ENCODE results near the gene CIAPIN1. TPM values are rescaled to one million over a fixed set of nuclear protein-coding genes. Genes with fewer than 3 reads are reported as not detected.

The CIAPIN1 gene
- total and polyA plus RNA-seq, 2 donors from 2014 or later: 53.6 to 56.3 TPM

DNA sequence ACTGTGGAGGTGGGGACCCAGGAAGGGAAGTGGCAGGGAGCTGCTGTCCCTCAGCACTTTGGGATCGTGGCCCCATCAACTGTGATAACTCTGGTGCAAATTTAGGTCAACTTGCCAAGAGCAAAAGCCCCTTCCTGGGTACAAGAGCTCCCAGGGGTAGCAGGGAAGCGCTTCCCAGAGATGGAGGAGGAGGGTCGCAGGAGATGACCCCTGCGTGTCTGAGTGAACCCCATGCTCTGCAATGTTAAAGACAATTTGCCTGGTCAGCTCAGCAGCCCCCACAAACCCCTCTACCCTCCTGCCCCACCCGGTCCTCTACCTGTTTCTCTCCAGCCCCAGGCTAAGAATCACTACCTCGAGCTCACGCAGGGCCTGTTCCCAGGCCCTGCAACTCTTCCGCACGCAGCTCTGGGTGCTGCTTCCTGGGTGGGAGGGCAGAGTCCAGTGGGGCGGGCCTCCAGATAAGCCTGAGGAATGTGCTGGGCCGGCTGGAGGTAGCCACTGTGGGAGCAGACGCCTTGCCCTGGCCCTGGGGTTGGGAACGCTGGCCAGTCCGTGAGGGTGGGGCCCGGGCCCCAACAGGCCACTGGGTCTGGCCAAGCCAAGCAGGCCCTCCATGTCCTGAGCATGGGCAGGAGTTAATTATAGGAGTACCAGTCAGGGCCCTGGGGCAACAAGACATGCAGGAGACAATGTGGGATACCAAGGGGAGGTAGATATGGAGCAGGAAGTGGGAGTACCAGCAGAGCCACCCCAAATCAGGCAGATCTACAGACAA lies 33.0 kb upstream of the CIAPIN1 start:
- H3K9ac ChIP-seq (ENCODE audit: low read length in 3 of 3): peak overlapping the region in 1 of 3 donors; percentile 55
- intact Hi-C loops (cut with DNase I): no loop called here
- H3K9me3 ChIP-seq (ENCODE audit: control insufficient read depth in 2 of 3, insufficient read depth in 1 of 3, low read length in 3 of 3): no peaks in the 10 kb centered on the region
- DNase-seq: peak in 2 of 5 donors; percentile 64 to 91
- peaks cover 0 to under 1% (median 0%) of the 10 kb centered on the region in 3 donors for H3K36me3 ChIP-seq (ENCODE audit: control insufficient read depth in 2 of 3, insufficient read depth in 3 of 3, low read length in 3 of 3)
- no peak for FAIRE-seq
- H3K4me3 ChIP-seq (ENCODE audit: low read length in 3 of 3): peak overlapping the region; percentile 26 to 72 (median 70)
- TF ChIP-seq, protein P1, sequence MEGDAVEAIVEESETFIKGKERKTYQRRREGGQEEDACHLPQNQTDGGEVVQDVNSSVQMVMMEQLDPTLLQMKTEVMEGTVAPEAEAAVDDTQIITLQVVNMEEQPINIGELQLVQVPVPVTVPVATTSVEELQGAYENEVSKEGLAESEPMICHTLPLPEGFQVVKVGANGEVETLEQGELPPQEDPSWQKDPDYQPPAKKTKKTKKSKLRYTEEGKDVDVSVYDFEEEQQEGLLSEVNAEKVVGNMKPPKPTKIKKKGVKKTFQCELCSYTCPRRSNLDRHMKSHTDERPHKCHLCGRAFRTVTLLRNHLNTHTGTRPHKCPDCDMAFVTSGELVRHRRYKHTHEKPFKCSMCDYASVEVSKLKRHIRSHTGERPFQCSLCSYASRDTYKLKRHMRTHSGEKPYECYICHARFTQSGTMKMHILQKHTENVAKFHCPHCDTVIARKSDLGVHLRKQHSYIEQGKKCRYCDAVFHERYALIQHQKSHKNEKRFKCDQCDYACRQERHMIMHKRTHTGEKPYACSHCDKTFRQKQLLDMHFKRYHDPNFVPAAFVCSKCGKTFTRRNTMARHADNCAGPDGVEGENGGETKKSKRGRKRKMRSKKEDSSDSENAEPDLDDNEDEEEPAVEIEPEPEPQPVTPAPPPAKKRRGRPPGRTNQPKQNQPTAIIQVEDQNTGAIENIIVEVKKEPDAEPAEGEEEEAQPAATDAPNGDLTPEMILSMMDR (IDR thresholded peaks at IDR 0.05; ENCODE audit: borderline replicate concordance, extremely low read depth, insufficient read depth): no peak
- H3K27ac ChIP-seq (ENCODE audit: low read depth in 2 of 2, low read length in 2 of 2): peak overlapping the region; percentile 68 to 71
- H3K27me3 ChIP-seq (ENCODE audit: control insufficient read depth, insufficient read depth, low read length): no peaks in the 10 kb centered on the region
- peaks cover 0 to 60% (median 47%) of the 10 kb centered on the region in 3 donors for H3K4me1 ChIP-seq (ENCODE audit: control insufficient read depth in 2 of 3, insufficient read depth in 2 of 3, low read depth in 1 of 3, low read length in 3 of 3)

DNA sequence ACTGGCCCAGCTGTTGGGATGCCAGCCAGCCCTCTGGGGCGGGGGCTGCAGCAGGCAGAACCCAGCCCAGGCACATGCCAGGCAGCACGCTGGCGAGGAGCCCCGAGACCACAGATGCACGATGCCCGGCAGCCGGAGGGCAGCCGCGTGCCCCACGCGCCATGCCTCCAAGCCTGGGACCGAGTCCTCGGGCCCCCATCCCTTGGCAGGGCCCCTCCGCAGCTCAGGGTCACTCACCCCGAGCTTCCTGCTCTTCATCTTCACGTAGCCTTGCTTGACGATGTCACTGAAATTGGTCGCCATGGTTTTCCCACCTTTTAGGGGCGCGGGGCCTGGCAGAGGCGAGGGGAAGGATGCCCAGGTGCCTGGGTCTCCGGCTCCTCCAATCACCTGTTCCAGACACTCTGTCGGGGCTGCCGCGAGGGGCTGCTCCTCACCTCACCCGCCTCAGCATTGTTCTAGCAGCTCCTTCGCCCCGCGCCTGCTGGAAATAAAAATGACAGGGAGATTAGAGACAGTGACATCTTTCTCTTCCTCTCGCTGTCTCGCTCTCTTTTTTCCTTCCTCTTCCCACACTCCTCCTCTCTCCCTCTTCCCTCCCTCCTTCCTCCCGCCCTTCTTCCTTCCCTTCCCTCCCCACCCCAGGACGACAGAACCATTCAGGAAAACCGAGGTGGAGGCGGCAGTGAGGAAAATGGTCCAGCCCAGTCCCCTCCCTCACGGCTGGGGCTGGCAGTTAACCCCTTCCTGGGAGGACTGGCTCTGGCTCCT lies 32.2 kb upstream of the CIAPIN1 start:
- Histone ChIP-seq H3K4me1 (ENCODE audit: control insufficient read depth in 2 of 3, insufficient read depth in 2 of 3, low read depth in 1 of 3, low read length in 3 of 3) (peaks cover 0 to 52% (median 40%) of the 10 kb centered on the region in 3 donors), H3K36me3 (ENCODE audit: control insufficient read depth in 2 of 3, insufficient read depth in 3 of 3, low read length in 3 of 3) (peaks cover 0 to 7% (median 7%) of the 10 kb centered on the region in 3 donors), H3K27me3 (ENCODE audit: control insufficient read depth, insufficient read depth, low read length) (no peaks in the 10 kb centered on the region), H3K9ac (ENCODE audit: low read length in 3 of 3) (peak overlapping the region; percentile 36 to 55 (median 39)), H3K27ac (ENCODE audit: low read depth in 2 of 2, low read length in 2 of 2) (peak overlapping the region; percentile 68 to 71), H3K4me3 (ENCODE audit: low read length in 3 of 3) (peak overlapping the region; percentile 68 to 72 (median 70)), H3K9me3 (ENCODE audit: control insufficient read depth in 2 of 3, insufficient read depth in 1 of 3, low read length in 3 of 3) (no peaks in the 10 kb centered on the region)
- TF ChIP-seq, protein P1 (IDR thresholded peaks at IDR 0.05; ENCODE audit: borderline replicate concordance, extremely low read depth, insufficient read depth): no peak
- intact Hi-C loops (cut with DNase I): no loop called here
- no peak for FAIRE-seq
- DNase-seq: peak in 4 of 5 donors; percentile 65 to 87 (median 76)

DNA sequence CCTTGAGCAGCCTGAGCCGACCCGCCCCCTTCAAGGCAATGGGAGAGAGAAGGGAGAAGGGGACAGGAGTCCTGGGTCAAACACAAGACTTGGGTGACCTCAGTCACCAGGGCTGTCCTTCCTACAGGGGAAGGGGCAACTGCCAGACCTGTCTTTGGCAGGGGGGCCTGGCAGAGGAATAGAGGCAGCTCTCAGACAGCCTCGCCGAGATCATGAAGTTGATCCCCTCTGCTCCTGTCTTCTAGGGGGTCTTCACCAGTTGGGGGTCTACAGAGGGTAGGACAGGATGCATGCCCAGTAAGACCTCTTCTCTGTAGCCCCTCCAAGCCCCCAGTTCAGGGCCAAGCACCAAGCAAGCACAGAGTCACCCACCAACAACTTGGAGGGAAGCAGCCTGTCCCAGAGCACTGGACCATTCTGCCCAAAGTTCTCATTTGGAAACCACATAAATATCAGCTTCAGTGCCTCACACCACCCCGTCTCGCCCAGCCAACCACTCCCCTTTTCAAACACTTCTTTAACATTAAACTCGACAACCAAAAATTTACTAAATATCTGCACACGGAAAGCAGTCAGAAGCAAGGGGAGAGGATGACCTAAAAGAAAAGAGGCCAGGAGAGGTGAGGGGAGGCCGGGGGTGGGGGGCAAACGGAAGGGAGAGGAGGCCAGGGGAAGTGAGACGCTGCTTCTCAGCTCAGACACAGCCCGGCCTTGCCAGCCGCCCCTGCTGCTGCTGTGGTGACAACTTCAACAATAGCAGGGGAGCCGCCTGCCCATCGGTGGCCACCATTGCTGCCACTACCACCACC lies 31.4 kb upstream of the CIAPIN1 start:
- intact Hi-C loops (cut with DNase I): no loop called here
- Histone ChIP-seq H3K4me3 (ENCODE audit: low read length in 3 of 3) (peak overlapping the region; percentile 68 to 72 (median 70)), H3K27me3 (ENCODE audit: control insufficient read depth, insufficient read depth, low read length) (no peaks in the 10 kb centered on the region), H3K4me1 (ENCODE audit: control insufficient read depth in 2 of 3, insufficient read depth in 2 of 3, low read depth in 1 of 3, low read length in 3 of 3) (peaks cover 0 to 48% (median 39%) of the 10 kb centered on the region in 3 donors), H3K9me3 (ENCODE audit: control insufficient read depth in 2 of 3, insufficient read depth in 1 of 3, low read length in 3 of 3) (no peaks in the 10 kb centered on the region), H3K36me3 (ENCODE audit: control insufficient read depth in 2 of 3, insufficient read depth in 3 of 3, low read length in 3 of 3) (peaks cover 0 to 15% (median 14%) of the 10 kb centered on the region in 3 donors), H3K27ac (ENCODE audit: low read depth in 2 of 2, low read length in 2 of 2) (peak overlapping the region in 1 of 2 donors; percentile 68), H3K9ac (ENCODE audit: low read length in 3 of 3) (peak overlapping the region in 1 of 3 donors; percentile 51)
- FAIRE-seq: no peak
- TF ChIP-seq, protein P1 (IDR thresholded peaks at IDR 0.05; ENCODE audit: borderline replicate concordance, extremely low read depth, insufficient read depth): no peak
- DNase-seq: peak in 1 of 5 donors; percentile 58

Measured in kidney (tissue), 14 donors.